ENCODE results near the gene FOXJ1. TPM values are rescaled to one million over a fixed set of nuclear protein-coding genes. Genes with fewer than 3 reads are reported as not detected.

FOXJ1 gene
- total and polyA plus RNA-seq, 2 of the 4 experiments (the other 2 are of a cell fraction), result 0.05 TPM; not detected in 1

GRCh38 chr17:76166906-76167305 lies 25.9 kb upstream of the FOXJ1 start:
- Histone ChIP-seq H3K18ac (ENCODE audit: low read depth, low read length) (no peak overlapping the region), H2BK120ac (ENCODE audit: low read depth, low read length) (no peak overlapping the region), H3K4ac (ENCODE audit: low read depth, low read length) (no peak overlapping the region), H3K9ac (ENCODE audit: low read depth, low read length) (no peak overlapping the region), H3K9me1 (ENCODE audit: insufficient read depth, low read length) (0 out of 2 replicates have a peak, but pooled peaks cover 3% of the 10 kb centered on the region), H2BK20ac (ENCODE audit: low read depth, low read length) (no peak overlapping the region), H2AK5ac (ENCODE audit: low read depth, low read length) (no peak overlapping the region), H3K23ac (ENCODE audit: low read depth, low read length) (no peak overlapping the region), H4K8ac (ENCODE audit: low read depth in 2 of 2, low read length in 2 of 2) (no peak overlapping the region), H3K56ac (ENCODE audit: extremely low read depth, insufficient read depth, low read length) (no peak overlapping the region), H2AFZ (replicated peaks; ENCODE audit: low read length, poor library complexity) (no peak overlapping the region), H4K91ac (ENCODE audit: insufficient read depth, low read depth, low read length) (no peak overlapping the region), H2BK5ac (ENCODE audit: low read depth, low read length, poor library complexity, severe bottlenecking) (no peak overlapping the region), H4K20me1 (ENCODE audit: insufficient read depth, low read length) (no peaks in the 10 kb centered on the region), H3K27me3 (ENCODE audit: control insufficient read depth, insufficient read depth, low read length) (peaks cover 2% of the 10 kb centered on the region), H3K36me3 (ENCODE audit: control insufficient read depth, insufficient read depth, low read length) (no peaks in the 10 kb centered on the region), H3K4me3 (ENCODE audit: insufficient read depth, low read depth, low read length) (no peak overlapping the region), H4K5ac (ENCODE audit: low read depth, low read length) (no peak overlapping the region), H3K79me1 (ENCODE audit: low read depth in 1 of 2, low read length in 2 of 2) (no peaks in the 10 kb centered on the region), H3K4me1 (ENCODE audit: control insufficient read depth, insufficient read depth, low read length) (no peaks in the 10 kb centered on the region), H3K9me3 (ENCODE audit: control insufficient read depth, insufficient read depth, low read length) (no peaks in the 10 kb centered on the region), H3K27ac (ENCODE audit: insufficient read depth, low read length) (no peak overlapping the region), H3K14ac (replicated peaks; ENCODE audit: low read depth, low read length) (no peak overlapping the region), H2AK9ac (replicated peaks; ENCODE audit: low read depth, low read length, poor library complexity) (no peak overlapping the region), H2BK15ac (ENCODE audit: low read depth, low read length) (no peak overlapping the region), H3K4me2 (ENCODE audit: low read depth, low read length) (no peak overlapping the region)
- dilution Hi-C loops (cut with HindIII; ENCODE audit: low sequenced_read_pairs, unreplicated experiment) (no loop called here), intact Hi-C loops (cut with micrococcal nuclease) (no loop called here), in situ Hi-C loops (cut with MboI; ENCODE audit: low sequenced_read_pairs) (no loop called here)
- ChIA-PET POLR2A (ENCODE audit: unreplicated experiment) (no interaction called here), CTCF (interaction anchor here (1.7 kb wide), 1 partner anchor 15 kb away, joined by 16 read pairs; no protein-coding TSS in a partner anchor)
- no TSS peak for BruUV-seq (replicated peaks)
- no peak for DNase-seq
- TF ChIP-seq RFX5 (IDR thresholded peaks at IDR 0.05; ENCODE audit: low read depth, low read length), result no peak
- TF ChIP-seq CHD1 (IDR thresholded peaks at IDR 0.05; ENCODE audit: low read depth, low read length), result no peak
- no peak for TF ChIP-seq RCOR1 (IDR thresholded peaks at IDR 0.05; ENCODE audit: insufficient replicate concordance, low read length)
- no peak for TF ChIP-seq POLR2A (IDR thresholded peaks at IDR 0.05; ENCODE audit: low read depth, low read length)
- no peak for TF ChIP-seq SMC3 (IDR thresholded peaks at IDR 0.05; ENCODE audit: low read depth, low read length)
- no peak for TF ChIP-seq USF2 (IDR thresholded peaks at IDR 0.05; ENCODE audit: low read depth, low read length)
- TF ChIP-seq BHLHE40 (IDR thresholded peaks at IDR 0.05; ENCODE audit: low read depth, low read length), result no peak
- TF ChIP-seq FOS (IDR thresholded peaks at IDR 0.05; ENCODE audit: low read depth, low read length), result no peak
- TF ChIP-seq NFE2L2 (IDR thresholded peaks at IDR 0.05; ENCODE audit: low read depth, low read length), result no peak
- no peak for TF ChIP-seq CEBPB (IDR thresholded peaks at IDR 0.05; ENCODE audit: low read depth, low read length)
- no CpG with 5 or more reads among the region's 10 CpGs for WGBS, 2 experiments (ENCODE audit: extremely low coverage in 2 of 2, insufficient read length in 1 of 2)
- ATAC-seq (ENCODE audit: low read depth), result no peak

All from IMR-90 (cell line).